Smooth muscle cell of trachea (primary cell): ENCODE data around the gene NEIL1. TPM values are rescaled to one million over a fixed set of nuclear protein-coding genes. Genes with fewer than 3 reads are reported as not detected.

Experiments
- total RNA-seq: library from RNA; depleted of rRNA; stranded (reverse); fragments of >200 nt; gene quantifications from 2 replicates; pipeline ENCODE4 v1.2.1, GENCODE V29; 2014

Gene NEIL1, protein sequence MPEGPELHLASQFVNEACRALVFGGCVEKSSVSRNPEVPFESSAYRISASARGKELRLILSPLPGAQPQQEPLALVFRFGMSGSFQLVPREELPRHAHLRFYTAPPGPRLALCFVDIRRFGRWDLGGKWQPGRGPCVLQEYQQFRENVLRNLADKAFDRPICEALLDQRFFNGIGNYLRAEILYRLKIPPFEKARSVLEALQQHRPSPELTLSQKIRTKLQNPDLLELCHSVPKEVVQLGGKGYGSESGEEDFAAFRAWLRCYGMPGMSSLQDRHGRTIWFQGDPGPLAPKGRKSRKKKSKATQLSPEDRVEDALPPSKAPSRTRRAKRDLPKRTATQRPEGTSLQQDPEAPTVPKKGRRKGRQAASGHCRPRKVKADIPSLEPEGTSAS
- total RNA-seq: 9.6 and 12.9 TPM in 2 replicates

DNA sequence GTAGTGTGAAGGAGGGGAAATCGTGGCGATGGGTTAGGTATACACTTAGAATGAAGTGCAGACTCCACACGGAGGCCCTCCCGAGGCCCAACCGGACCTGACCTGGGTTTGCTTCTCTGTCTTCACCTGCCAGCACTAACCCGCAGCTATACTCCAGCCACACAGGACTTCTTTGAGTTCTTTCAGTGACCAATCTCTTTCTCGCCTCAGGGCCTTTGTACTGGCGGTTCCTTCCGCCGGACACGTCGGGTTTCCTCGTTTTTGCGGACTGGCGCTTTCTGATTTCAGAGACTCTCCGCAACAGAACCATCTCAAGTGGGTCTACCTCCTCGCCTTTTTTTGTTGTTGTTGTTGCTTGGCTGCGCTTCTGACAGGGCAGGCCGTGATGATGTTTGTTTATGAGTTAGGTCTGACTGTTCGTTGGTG lies at the start of gene NEIL1:
TSS of gene NEIL1 (plus strand) at position 244 of the 426 bp plus-strand sequence. CDS start 1,867 bp downstream, outside the sequence.

DNA sequence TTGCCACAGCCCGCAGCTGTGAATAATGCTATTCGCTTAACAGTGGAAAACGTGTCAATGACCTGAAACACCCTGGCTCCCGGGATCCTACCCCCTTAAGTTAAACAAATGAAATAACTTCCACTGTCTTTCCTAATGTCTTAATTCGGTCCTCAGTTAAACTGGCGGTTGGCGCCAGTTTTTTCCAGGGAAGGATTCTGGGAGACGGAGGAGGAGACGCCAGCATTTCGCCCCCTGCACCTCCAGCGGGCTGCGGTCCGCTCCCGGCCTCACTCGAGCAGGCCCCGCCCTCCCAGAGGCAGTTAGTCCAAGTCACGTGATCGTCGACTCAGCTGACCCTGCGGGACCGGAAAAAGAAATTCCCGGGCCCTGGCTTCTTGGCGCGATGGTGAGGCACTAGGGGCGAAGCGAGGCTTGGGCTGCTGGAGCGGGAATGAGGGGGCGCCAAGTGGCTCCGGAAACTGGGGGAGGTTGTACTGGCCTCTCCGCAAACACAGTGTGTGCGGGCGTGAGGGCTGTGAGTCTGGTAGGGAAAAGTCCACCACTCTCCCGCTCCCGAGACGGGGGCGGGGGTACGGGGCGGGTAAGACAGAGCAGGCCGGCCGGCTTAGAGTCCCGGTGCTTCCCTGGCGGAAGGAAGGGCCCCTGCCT lies 11.0 kb upstream of the NEIL1 start, which contains the start of gene COMMD4:
TSS of gene COMMD4 (plus strand) at position 359 of the 651 bp plus-strand sequence. CDS start at position 386, 27 bp downstream.

DNA sequence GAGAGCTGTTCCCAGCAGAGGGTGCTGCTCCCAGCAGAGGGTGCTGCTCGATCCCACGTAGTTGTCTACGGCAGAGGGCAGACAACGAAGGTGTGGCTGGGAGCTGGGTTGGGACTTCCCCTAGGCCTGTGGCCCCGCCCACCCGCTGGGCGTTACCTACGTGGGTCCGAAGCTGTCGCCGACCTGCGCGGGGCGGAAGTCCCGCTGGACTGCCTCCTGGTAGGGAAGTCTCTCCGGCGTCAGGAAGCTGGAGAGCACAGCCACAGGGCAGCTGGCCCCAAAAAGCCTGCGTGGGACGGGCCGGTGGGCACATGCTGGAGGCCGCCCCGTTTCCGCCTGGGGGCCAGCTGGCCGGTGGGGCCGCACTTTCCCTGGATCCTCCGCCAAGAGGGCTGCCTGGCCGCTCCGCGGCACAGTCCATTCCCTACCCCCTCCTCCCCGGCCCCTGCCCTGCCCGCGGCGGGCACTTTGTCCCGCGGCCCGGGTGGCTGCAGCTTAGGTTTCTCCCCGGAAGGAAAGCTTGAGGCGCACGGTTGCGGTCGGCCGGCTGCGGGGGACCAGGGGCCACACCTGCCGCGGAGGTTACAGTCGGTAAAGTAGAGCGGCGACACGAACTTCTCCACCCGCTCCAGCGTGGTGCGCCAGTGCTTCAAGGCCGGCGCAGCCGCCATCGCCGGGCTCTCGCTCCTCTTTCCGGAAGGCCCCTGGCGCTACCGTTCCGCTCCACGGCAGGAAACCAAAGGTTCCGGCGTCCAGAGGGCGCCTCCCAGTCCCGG lies 21.3 kb downstream of the NEIL1 start, which contains the start of gene MAN2C1:
TSS of gene MAN2C1 (minus strand) at position 695 of the 776 bp plus-strand sequence. CDS start at position 671, 24 bp downstream.

Other genes starting within 250 kb of the NEIL1 start
- 3.8 and 4.8 TPM in 2 replicates for gene C15orf39, start 145.2 kb upstream of the NEIL1 start, total RNA-seq
- gene GOLGA6C, start 88.7 kb upstream of the NEIL1 start, total RNA-seq: 0.15 TPM in 1 of 2 replicates, not detected in the other
- gene GOLGA6D, start 64.2 kb upstream of the NEIL1 start, total RNA-seq: 0.17 TPM in 1 of 2 replicates, not detected in the other
- 67.8 and 141 TPM in 2 replicates for gene COMMD4, start 11.0 kb upstream of the NEIL1 start, total RNA-seq
- 156 and 175 TPM in 2 replicates for gene MAN2C1, start 21.6 kb downstream of the NEIL1 start, total RNA-seq
- gene SIN3A, start 104.7 kb downstream of the NEIL1 start, total RNA-seq: 24.6 and 37.5 TPM in 2 replicates
- 22.4 and 24.0 TPM in 2 replicates for gene PTPN9, start 232.3 kb downstream of the NEIL1 start, total RNA-seq